Stimulated activated CD4-positive, alpha-beta T cell treated with anti-CD3 and anti-CD28 coated beads, Interleukin-15, amount 100 ng/mL, for 1 hour (primary cell): ENCODE results near the gene SLC9A8.
"Not testable (repeated sequence)": the region's sequence is repeated elsewhere in the genome, so short reads cannot be mapped to it uniquely, and the experiment has no call there.

Experiments
- DNase-seq, 2 donors: peaks; one replicate each; pipeline ENCODE4 v3.0.0-alpha.2; 2020; ENCODE audit warnings: low read depth in 1 of 2, low spot score in 1 of 2

Gene SLC9A8

GRCh38 chr20:49812507-49813304 is at the start of gene SLC9A8:
SLC9A8 (plus strand) TSS chr20:49812828; CDS start chr20:49812923, 95 bp downstream.
- peak; percentile 61 to 68 for DNase-seq

- DNase-seq = no peak
These were observed 49.5 kb upstream of the SLC9A8 start for GRCh38 chr20:49762940-49763766.

GRCh38 chr20:49765413-49765736 is 47.3 kb upstream of the SLC9A8 start:
- DNase-seq = no peak

- no peak for DNase-seq
These were observed 46.6 kb upstream of the SLC9A8 start for GRCh38 chr20:49765846-49766541.

- no peak for DNase-seq
These were observed 45.6 kb upstream of the SLC9A8 start for GRCh38 chr20:49766979-49767521.

- DNase-seq = no peak
These were observed 44.2 kb upstream of the SLC9A8 start for GRCh38 chr20:49768204-49769047.

GRCh38 chr20:49769048-49769581 is 43.5 kb upstream of the SLC9A8 start:
- no peak for DNase-seq

- DNase-seq = no peak
These were observed 42.0 kb upstream of the SLC9A8 start for GRCh38 chr20:49770634-49771033.

- not testable (repeated sequence) for DNase-seq
These were observed 38.4 kb upstream of the SLC9A8 start for GRCh38 chr20:49774213-49774612.

GRCh38 chr20:49775229-49775693 is 37.4 kb upstream of the SLC9A8 start:
- DNase-seq = no peak

GRCh38 chr20:49779972-49780371 is 32.7 kb upstream of the SLC9A8 start:
- DNase-seq = no peak

GRCh38 chr20:49781676-49782075 is 31.0 kb upstream of the SLC9A8 start:
- DNase-seq = no peak

- not testable (repeated sequence) for DNase-seq
These were observed 30.2 kb upstream of the SLC9A8 start for GRCh38 chr20:49782439-49782838.

GRCh38 chr20:49783021-49783995 is 29.3 kb upstream of the SLC9A8 start:
- not testable (repeated sequence) for DNase-seq

- DNase-seq = no peak
These were observed 28.3 kb upstream of the SLC9A8 start for GRCh38 chr20:49784291-49784690.

GRCh38 chr20:49785149-49785851 is 27.3 kb upstream of the SLC9A8 start:
- DNase-seq = no peak

- no peak for DNase-seq
These were observed 26.8 kb upstream of the SLC9A8 start for GRCh38 chr20:49785852-49786175.

- no peak for DNase-seq
These were observed 26.4 kb upstream of the SLC9A8 start for GRCh38 chr20:49786196-49786595.
